ENCODE results near the gene ARHGDIA.
"Not testable (repeated sequence)": the region's sequence is repeated elsewhere in the genome, so short reads cannot be mapped to it uniquely, and the experiment has no call there.

ARHGDIA gene

DNA sequence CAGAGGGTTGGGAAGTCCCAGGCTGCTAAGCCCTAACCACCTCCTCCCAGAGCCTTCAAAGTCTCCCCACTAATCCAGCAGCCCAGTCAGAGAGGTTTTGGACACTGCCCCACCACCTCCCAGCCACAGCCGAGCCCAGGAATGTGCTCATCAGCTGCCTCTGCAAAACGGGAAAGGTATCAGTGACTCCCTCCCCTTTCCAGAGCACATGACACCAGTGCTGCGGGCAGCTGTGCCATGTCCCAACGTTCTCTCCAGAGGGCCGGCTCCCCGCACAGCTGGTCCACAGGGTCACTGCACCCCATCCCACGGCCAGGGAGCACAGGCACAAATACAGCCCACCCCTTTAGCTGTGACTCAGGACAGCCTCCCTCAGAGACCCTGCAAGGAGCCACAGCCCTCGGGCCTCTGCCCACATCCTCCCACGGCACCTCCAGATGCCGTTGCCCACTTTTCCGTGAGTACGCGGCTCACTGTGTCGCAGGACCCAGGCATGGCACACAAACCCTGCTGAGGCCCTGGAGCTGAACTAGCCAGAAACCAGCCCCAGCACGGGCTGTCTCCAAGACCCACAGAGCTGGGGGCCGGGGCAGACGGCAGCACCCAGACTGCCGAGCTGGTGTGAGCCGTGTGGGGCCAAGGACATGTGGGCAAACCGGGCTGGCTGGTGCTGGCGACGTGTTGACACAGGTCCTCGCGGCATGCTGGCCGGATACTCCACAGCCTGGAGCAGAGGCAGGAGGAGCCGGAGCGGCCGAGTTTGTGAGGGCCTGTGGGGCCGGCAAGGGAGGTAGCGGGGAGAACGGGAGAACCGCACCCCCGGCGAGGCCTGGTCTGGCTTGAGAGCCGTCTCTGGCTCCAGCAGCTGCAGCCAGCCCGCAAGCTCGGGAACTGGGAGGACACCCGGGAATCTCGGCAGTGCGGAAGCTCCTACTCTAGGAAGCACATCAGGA lies 30.0 kb downstream of the ARHGDIA start:
- DNase-seq = no peak

DNA sequence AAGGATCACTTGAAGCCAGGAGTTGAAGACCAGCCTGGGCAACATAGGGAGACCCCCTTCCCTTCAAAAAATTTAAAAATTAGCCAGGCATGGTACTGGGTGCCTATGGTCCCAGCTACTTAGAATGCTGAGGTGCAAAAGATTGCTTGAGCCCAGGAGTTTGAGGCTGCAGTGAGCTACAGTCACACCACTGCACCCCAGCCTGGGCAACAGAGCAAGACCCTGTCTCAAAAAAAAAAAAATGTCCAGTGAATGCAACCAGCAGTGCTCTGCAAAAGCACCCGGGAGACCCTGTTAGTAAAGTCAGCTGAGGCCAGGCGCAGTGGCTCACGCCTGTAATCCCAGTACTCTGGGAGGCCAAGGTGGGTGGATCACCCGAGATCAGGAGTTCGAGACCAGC lies 31.1 kb downstream of the ARHGDIA start:
- DNase-seq = not testable (repeated sequence)

DNA sequence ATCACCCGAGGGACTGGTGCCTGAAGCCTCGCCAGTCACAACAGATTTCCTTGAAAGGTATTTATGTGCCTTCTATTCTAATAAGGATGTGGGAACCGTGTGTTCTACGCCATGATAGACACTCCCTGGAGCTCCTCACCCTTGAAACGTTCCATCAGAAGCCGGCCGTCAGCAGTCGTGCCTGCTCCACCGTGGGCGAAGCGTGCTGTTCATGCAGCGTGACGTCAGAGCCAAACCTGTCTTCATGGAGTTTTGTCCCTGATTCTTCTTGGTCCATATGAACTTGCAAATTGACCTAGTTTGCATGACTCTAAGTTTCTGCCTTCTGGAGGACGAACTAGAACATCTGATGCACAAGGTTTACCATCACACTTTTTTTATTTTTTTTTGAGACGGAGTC lies 31.8 kb downstream of the ARHGDIA start:
- no peak for DNase-seq

DNA sequence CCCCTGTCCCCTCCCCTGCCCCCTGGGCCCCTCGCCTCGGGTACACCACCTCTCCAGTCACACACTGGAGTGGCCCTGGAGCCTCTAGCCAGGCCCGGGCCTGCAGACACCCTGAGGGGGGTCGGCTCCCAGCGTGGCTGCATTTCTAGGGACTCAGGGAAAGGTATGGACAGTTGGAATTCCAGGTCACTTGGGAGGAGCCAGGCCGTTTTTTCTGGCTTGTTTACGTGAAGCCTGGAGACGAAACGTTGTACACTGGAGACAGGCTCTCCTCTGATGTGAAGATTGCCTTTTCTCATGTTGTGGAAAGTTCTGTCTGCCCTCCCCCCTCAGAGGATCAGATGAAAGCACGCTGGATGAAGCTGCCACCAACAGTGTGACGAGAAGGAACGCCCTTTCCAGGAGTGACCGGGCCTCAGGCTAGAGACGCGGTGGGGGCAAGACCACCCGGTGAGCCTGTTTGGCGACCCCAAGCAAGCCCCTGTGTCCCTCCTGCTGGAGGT lies 32.3 kb downstream of the ARHGDIA start:
- no peak for DNase-seq

DNA sequence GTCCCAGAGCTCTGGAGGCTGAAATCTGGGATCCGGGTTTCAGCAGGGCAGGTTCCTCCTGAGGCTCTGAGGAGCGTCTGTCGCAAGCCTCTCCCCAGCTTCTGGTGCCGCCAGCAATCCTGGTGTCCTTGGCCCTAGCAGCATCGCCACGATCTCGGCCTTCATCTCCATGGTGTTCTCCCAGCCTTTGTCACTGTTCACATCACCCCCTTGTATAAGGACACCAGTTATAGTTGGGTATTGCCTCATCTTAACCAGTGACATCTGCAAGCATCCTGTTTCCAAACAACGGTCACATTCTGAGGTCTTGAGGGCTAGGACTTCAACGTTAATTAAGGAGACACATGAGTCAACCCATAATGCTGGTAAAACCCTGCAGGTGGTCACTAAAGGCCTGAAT lies 33.5 kb downstream of the ARHGDIA start:
- DNase-seq = no peak

DNA sequence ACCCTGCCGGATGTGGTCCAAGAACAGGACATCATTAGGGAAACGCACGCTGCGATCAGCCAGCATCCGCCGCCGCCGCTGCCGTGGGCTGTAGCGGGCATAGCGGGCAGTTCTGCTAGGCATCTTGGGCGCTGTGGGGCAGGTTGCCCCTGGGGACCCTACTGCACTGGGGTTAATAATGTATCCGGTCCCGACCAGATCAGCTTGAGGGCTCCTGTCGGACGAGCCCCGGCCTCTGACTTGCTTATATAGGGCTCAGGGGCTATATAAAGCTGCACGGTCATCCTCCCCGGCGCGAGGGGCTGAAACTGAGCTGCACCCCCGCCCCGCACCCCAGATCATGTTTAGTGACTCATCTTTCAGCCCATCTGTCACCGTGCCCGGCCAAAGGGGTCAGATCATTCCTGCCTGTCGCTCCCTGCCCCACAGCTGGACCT lies 36.3 kb downstream of the ARHGDIA start, which contains the start of gene PPP1R27:
TSS of gene PPP1R27 (minus strand) at position 220 of the 437 bp plus-strand sequence. CDS start at position 123, 97 bp downstream.
- DNase-seq = no peak

DNA sequence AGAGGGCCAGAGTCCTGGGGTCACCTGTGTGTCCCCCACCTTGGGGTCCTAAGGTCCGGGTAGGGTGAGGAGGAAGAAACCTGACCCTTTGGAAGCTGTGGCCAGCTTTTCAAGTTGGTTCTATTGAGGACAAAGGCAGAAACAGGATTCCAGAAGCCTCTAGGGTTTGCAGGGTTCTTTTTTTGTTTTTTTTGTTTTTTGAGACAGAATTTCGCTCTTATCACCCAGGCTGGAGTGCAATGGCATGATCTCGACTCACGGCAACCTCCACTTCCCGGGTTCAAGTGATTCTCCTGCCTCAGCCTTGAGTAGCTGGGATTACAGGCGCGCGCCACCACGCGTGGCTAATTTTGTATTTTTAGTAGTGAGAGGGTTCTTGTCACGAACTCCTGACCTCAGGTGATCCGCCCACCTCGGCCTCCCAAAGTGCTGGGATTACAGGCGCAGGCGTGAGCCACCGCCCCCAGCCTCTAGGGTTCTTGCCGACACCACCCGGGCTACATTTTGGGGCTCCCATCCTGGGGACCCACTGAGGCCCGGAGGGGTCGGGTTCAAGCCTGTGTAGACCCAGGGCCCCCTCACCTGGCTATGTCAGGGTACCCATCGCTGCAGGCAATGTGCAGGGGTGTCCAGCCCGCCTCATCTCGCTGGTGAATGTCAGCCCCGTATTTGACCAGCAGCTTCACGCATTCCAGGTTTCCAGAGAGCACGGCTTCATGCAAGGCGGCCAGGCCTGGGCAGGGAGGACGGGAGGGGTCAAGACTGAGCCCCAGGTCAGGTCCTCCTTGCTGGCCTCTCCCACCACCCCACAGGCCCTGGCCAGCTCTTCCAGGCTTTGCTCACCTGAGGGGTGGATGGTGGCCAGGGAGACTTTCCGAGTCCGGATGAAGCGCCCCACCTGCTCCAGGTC lies 37.0 kb downstream of the ARHGDIA start:
- DNase-seq = no peak

DNA sequence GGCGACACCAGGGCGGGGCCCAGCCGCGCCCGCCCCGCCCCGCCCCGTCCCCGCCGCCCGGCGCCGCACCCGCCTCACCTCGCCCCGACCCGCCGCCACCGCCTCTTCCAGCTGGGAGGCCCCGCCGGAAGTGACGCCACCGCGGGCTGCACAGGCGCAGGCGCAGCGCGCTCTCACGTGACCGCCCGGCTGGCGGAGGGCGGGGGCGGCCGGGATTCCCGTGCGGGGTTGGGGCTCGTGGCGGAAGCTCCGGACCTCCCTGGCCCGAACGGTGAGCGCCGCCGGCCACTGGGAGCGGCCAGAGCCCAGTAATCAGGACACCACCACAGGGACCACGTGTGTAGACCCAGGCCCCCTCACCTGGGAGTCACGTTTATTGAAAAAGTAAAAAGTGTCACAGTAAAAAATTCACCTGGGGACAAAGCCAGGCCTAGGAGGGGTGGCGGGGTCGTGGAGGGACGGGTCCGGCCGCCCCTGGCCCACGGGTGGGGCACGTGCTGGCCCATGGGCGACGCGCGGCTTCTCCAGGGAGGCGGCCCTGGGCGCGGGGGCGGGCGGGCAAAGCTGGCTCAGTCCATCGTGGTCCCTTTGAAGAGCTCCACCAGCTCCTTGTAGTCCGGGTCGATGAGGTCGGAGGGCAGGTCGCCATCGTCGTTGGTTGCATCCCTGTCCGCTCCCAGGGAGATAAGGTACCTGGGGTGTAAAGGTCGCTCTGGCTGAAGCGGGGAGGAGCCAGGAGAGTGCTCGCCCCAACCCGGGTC lies 37.8 kb downstream of the ARHGDIA start, which contains the start of gene MCRIP1:
TSS of gene MCRIP1 (minus strand) at position 132 of the 761 bp plus-strand sequence. CDS start 8,785 bp downstream, outside the sequence.
- DNase-seq = peak; percentile 86

DNA sequence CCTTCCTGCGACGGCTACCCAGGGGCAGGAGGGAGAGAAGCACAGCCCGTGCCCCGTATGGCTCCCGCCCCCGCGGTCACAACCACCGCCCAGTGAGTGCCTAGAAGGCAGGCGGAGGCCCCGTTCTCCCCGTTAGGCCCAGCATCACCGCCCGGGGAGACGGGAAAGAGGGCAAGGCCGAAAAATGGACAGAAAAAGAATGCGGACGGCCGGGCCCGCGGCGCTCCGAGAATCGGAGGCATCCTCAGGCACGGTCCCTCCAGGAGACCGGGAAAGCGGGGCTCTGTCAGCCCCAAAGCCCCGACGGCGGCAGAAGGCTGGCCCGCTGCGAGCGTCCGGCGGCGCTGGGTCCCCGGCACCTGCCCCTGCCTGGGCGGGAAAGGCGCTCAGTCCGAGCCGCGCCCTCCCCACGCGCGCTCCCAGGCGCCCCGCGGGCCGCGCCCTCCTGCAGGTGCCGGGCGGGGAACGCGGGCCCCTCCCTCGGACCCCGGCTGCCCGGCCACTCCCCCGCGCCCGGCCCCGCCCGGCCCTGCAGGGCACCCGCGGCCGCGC lies 38.5 kb downstream of the ARHGDIA start:
- DNase-seq = peak; percentile 13

DNA sequence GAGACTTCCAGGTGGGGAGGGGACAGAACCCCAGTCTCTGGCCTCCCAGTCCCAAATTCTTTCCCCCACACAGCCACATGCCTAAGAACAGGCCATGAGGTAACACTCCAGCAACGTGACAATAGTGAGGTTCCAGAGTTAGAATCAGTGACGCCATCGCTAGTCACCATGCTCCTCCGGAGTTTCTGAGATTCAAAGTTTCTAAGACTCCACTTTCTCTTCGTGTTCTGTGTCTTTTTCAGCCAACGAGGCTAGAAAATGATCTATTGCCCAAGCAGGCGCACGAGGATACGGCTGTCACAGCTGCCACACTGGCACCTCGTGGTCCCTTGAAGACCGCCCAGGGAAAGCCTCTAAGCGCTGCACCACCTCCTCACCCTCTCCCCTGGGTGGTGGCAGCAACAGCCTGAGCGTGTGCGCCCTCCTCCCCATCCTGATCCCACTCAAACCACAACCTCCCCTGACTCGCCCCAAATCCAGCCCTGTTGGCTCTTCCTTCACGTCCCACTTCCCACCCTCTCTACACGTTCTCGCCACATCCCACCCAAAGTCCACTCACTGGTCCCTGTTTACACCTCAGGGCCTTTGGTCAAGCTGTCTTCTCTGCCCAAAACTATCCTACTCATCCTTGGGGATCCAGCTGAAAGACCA lies 39.1 kb downstream of the ARHGDIA start:
- peak; percentile 16 for DNase-seq

DNA sequence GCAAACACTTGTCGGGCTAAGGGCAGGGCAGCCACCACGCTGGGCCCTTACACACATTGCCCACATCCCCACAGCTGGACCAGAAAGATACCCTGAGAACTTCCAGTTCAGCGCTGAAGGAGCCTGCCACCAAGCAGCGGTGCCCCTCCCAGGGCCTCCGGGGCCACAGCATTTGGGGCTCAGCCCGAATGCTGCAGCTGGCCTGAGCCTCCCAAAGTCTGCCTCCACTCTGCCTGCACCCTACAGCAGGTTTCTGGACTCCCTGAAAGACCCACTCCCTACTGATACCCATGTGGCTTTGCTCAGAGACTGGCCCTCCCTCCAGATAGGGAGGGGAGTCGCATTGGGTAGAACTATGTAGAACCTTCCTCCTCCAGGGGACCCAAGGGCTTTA lies 39.6 kb downstream of the ARHGDIA start:
- no peak for DNase-seq

DNA sequence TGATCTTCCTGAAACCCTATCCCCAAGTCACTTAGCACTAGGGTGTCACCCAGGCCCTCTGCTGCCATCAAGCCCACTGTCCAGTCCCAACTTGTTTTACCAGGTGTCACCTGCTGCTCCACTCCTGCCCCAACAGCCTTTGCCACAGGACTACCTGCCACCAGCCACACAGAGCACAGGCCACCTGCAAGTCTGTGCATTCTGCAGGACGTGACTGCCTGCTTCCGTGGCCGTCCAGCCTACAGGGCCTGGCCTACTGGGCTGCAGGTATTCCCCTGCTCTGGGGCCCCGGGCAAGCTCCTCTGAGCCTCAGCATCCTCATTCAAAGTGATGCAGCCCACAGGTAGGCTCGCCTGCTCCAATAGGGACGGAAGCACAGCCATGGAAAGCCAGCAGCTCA lies 41.3 kb downstream of the ARHGDIA start:
- no peak for DNase-seq

DNA sequence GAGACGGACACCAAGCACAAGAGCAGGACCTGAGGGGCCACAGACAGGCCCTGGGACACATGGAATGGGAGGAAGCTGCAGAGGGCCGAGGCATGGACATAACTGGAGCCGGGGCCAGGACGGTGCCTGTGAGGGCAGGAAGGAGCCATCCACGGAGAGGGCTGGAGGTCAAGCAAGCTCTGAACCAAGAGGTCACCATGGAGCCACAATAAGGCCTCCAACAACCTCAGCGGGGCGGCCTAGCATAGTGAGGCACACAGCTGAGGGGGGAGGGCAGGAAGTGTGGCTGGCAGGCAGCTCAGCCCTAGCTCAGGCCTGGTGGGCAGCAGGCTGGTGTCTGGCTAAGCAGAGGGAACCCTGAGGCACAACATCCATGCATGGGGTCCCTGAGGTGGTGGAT lies 42.5 kb downstream of the ARHGDIA start:
- no peak for DNase-seq

DNA sequence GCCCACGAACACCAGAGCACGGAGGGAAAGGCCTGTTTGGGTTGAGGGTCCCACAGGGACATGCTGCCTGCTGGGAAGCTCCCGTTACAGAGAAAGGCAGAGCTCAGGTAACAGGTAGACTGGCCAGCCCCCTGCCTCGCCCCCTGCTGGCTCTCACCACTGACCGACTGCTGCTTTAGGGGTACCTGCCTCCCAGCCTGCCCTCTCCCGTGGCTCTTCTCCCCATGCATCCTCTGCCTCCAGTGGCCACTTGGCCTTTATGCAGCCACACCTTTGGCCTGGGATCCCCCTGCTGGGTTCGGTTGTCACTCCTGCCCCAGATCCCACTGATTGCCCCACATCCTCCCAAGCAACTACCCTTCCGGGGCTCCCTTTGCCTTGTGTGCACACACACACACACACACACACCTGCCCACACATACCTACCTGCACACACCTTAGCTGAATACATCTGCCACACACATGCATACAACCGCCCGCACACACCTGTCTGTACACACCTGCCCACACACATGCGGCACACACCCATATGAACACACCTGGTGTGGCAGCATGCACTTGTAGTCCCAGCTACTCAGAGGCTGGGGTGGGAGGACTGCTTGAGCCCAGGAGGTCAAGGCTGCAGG lies 45.2 kb downstream of the ARHGDIA start:
- no peak for DNase-seq

DNA sequence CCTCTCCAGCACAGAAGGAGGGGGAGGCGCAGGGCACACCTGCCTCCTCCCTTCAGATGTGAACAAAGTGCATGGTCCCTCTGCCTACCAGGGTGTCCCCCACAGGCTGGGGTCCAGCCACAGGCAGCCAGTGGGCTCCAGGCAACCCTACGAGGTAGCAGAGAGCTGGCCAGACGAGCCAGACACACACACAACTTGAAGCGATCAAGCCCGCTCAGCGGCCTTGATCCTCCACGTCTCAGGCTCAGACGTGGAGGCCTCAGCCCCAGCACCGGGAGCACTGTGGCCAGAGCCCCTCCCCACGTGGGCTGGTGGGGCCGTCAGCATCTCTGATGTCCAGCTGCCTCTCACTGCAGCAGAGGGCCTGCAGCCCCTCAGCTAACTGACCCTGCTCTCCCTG lies 46.5 kb downstream of the ARHGDIA start:
- no peak for DNase-seq

DNA sequence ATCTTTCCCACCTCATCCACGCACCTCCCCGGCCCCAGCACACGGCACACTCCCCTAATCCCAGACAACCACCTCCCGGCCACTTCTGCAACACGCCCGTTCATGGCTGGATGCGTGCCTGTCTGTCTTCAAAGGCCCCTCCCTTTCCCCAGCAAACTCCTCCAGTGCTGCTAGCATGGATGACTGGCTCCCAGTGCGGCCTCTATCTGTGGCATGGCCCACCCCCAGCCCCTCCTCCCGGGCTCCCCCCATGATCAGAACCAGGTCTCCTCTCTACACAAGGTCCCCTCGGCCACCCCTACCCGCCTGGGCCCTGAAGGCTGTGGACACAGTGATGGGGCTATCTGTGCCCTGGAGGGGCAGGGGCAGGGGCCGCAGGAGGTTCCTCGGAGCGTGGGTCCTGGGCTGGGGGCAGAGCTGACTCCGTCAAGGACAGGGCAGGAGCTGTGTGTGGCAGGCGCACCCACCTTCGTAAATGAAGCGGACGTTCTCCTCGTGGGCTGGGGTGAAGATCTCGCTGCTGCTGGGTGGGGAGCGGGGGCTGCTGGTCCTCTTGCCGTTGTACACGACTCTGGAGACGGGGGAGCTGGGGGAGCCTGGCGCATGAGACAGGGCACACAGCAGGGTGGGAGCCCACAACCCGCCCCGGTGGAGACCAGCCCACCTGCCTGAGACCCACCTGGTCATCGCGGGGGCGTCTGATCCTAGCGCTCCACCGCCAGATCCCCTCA lies 47.2 kb downstream of the ARHGDIA start:
- no peak for DNase-seq

DNA sequence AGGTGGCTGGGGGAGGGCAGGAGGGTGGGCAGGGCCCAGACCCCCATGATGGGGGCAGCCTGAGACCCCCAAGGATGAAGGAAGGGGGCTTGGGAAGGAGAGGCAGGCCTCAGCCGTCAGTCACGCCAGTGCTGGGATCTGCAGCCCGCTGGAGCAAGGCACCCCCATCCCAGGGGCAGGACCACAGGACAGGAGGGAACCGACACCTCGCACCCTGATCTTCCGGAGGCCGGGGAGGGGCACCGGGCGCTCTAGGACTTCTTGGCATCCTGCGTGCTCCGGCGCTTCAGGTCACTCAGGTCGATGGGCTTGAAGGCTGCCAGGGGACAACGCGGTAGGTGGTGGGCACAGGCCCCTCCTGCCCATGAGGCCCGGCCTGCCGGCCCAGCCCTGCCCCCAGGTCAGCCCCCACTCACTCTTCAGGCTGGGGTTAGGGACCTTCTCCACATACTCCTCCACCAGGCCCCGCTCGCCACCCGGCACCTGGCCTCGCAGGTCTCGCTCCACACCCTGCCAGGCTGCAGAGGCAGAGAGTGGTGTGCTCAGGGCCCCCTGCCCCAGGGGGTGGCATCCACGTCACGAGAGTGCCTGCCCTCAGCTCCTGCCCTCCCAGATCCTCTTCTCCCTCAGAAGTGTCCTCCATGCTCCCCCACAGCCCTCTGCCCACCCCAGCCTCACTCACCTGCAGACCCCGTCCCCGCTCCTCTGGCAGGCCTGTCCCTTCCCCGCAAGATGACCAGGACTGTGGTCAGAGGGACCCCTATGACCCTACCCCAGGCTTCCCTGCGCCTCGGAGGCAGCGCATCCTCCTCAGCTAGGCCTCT lies 47.9 kb downstream of the ARHGDIA start:
- no peak for DNase-seq

DNA sequence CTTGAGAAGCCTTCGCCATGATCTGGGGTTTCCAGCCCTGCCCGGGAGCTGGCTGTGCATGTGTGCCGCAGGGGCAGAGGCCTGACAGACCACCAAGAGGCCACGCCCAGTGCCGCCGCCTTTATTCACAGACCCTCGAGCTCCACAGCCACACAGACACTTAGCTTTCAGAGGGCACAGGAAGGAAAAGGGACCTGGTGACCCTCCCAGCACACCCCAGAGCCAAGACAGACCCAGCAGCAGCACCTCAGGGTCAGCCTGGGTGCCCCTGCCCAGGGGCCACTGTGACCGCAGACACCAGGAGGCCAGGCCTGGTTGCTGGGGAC lies 48.9 kb downstream of the ARHGDIA start:
- no peak for DNase-seq

DNA sequence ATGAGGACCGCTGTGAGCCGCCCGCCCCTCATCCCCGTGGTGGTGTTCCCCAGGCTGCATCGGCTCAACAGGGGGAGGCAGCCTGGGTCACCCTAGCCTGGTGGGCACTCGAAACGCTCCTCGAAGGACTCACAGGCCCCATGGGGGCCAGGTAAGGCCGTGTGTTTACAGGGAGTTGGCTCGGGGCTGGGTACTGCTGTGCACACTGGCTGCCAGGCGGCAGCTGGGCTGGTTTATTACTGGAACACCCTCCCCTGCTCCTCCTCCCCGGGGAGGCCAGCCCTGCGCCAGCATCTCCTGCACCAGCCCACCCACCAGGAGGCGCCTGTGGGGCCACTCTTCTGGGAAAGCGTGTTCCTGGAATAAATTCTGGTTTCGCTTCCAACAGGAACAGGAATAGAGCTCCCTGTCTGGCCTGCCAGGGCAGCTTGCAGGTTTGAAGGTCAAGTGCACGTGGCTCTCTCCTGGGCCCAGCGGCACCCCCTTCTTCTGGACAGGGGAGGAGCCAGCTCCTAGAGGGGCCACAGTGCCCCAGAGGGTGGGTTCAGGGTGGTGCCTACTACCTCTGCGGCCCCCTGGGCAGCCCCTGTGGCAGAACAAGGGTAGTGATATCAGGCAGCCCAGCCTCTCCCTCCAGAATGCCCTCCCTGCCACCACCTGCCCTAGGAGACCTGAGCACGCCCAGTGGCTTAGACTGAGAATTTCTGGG lies 49.4 kb downstream of the ARHGDIA start:
- DNase-seq = peak; percentile 26

Data from NCI-H526 treated with DMSO at 0.1 percent for 48 hours (cell line).